ENCODE data around the gene KRCC1.
"Not testable (repeated sequence)": the region's sequence is repeated elsewhere in the genome, so short reads cannot be mapped to it uniquely, and the experiment has no call there.

The KRCC1 gene

DNA sequence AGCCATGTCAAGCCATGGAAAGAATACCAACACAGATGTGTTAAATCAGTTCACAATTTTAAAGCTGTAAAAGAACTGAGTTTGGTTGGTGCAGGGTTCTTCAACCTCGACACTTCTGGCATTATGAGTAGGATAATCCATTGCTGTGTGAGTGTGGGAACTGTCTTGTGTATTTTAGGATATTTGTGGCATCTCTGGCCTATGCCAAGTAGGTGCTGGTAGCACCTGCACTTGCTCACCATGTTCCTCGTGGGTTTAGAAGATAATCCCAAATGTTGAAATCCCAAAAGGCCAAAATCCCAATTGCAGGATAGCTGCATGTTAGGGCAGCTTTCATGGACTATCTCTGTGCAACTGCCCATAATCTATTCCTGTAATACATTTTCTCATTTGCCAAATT lies 3.8 kb downstream of the KRCC1 start:
- TF ChIP-seq, protein P1, sequence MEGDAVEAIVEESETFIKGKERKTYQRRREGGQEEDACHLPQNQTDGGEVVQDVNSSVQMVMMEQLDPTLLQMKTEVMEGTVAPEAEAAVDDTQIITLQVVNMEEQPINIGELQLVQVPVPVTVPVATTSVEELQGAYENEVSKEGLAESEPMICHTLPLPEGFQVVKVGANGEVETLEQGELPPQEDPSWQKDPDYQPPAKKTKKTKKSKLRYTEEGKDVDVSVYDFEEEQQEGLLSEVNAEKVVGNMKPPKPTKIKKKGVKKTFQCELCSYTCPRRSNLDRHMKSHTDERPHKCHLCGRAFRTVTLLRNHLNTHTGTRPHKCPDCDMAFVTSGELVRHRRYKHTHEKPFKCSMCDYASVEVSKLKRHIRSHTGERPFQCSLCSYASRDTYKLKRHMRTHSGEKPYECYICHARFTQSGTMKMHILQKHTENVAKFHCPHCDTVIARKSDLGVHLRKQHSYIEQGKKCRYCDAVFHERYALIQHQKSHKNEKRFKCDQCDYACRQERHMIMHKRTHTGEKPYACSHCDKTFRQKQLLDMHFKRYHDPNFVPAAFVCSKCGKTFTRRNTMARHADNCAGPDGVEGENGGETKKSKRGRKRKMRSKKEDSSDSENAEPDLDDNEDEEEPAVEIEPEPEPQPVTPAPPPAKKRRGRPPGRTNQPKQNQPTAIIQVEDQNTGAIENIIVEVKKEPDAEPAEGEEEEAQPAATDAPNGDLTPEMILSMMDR (IDR thresholded peaks at IDR 0.05; ENCODE audit: low read depth, low read length), result no peak
- no peak overlapping the region for H3K4me3 ChIP-seq (replicated peaks in 1 of 2; ENCODE audit: low read depth in 2 of 2, low read length in 2 of 2)
- no peak for DNase-seq (ENCODE audit: low read depth in 2 of 2)

DNA sequence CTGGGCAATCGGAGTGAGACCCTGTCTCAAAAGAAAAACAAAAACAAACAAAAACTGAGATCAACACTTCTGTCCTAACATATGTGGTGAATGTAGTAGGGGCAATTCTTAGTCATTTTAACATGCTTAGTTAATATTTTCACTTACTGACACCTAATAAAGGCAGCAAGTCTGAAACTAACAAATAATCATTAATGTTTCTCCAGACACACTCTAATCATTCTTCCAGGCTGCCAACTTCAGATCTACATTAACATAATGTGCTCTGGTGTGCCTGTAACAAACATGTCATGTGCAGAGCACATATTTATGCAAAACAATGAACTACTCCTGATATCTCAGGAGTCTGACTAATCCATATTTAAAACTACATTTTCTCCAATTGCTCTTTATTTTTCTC lies 6.0 kb downstream of the KRCC1 start:
- DNase-seq (ENCODE audit: low read depth in 2 of 2), result no peak
- H3K4me3 ChIP-seq (replicated peaks in 1 of 2; ENCODE audit: low read depth in 2 of 2, low read length in 2 of 2), result no peak overlapping the region
- TF ChIP-seq, protein P1 (IDR thresholded peaks at IDR 0.05; ENCODE audit: low read depth, low read length), result no peak

DNA sequence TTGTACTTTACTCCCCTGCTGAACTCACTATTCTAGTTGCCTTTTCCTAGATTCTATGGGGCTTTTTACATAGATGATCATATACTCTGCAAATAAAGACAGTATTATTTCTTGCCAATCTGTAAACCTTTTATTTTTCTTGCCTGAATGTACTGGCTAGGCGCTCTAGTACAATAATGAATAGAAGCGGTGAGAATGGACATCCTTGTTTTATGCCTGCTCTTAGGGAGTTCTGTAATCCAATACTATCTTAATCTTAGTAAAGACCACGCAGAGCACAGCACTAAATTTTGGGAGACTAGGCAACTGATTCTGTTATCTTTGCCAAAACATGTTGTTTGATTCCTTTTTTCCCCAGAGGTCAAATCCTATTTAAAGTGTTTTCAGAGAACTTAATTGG lies 7.0 kb downstream of the KRCC1 start:
- no peak for DNase-seq (ENCODE audit: low read depth in 2 of 2)
- TF ChIP-seq, protein P1 (IDR thresholded peaks at IDR 0.05; ENCODE audit: low read depth, low read length), result no peak
- H3K4me3 ChIP-seq (replicated peaks in 1 of 2; ENCODE audit: low read depth in 2 of 2, low read length in 2 of 2), result no peak overlapping the region

DNA sequence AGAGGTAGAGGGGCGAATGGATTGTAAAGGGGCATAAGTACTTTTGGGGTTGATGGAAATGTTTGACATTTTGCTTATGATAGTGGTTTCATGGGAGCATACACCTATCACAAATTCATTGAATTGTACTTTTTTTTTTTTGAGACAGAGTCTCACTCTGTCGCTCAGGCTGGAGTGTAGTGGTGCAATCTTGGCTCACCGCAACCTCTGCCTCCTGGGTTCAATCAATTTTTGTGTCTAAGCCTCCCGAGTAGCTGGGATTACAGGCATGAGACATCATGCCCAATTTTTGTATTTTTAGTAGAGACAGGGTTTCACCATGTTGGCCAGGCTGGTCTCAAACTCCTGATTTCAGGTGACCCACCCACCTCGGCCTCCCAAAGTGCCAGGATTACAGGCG lies 10.0 kb downstream of the KRCC1 start:
- not testable (repeated sequence) for H3K4me3 ChIP-seq (replicated peaks in 1 of 2; ENCODE audit: low read depth in 2 of 2, low read length in 2 of 2); DNase-seq (ENCODE audit: low read depth in 2 of 2)

DNA sequence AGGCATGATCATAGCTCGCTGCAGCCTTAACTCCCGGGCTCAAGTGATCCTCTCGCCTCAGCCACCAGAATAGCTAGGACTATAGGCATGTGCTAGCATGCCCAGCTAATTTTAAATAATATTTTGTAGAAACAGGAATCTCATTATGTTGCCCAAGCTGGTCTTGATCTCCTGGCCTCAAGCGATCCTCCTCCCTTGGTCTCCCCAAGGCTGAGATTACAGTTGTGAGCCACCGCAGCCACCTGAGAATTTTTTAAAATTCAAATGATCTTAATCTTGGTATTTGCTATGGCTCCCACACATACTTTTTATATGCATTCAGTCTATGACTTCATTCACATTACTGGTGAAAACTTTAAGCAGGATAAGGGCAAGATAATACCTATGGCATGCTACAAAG lies 13.1 kb downstream of the KRCC1 start:
- TF ChIP-seq, protein P1 (IDR thresholded peaks at IDR 0.05; ENCODE audit: low read depth, low read length), result no peak
- no peak overlapping the region for H3K4me3 ChIP-seq (replicated peaks in 1 of 2; ENCODE audit: low read depth in 2 of 2, low read length in 2 of 2)
- DNase-seq (ENCODE audit: low read depth in 2 of 2), result no peak

DNA sequence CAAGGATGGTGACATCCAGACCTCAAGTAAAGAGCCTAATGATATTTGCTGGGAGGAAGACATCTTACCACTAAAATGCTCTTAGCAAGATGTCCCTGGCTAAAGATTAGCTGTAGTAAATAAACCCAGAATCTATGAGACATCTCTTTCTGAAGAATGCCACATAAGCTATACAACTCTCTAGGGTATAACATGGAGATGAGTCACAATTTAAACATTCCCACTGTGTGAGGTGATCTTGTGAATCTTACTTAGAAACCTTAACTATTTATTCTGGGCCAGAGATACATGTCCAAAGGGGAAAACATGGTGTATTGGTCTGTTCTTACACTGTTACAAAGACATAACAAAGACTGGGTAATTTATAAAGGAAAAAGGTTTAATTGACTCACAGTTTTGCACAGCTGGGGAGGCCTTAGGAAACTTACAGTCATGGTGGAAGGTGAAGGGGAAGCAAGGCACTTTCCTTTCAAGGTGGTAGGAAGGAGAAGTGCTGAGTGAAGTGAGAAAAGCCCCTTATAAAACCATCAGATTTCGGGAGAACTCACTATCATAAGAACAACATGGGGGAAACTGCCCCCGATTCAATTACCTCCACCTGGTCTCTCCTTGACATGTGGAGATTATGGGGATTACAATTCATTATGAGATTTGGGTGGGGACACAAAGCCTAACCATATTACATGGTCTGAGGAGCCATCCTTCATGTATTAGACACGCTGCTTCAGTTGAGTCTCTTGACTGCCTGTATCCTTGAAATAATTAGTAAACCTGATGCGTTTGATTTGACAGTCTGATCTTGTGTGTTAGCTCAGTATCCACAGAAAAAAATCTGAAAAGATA lies 17.1 kb downstream of the KRCC1 start:
- peak; percentile 69 to 96 for DNase-seq (ENCODE audit: low read depth in 2 of 2)

DNA sequence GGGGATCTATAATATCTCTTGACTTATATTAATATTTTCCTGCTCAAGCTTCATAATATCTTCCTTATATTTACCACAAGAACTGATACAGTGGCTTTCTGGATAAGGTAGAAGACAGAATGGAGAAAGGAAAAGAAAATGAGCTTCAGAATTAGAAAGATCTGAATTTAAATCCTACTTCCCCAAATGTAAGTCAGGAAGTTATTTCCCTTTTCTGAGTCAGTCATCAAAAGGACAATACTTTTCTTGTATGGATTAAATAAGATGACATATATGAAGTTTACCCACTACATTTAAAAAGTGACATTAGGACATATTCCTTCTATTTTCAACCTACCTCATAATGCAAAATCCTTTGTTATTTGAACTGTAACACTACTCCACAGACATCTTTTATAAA lies 19.0 kb downstream of the KRCC1 start:
- TF ChIP-seq, protein P1 (IDR thresholded peaks at IDR 0.05; ENCODE audit: low read depth, low read length), result no peak
- no peak for DNase-seq (ENCODE audit: low read depth in 2 of 2)
- no peak overlapping the region for H3K4me3 ChIP-seq (replicated peaks in 1 of 2; ENCODE audit: low read depth in 2 of 2, low read length in 2 of 2)

More for the DNA sequence above, 17.1 kb downstream of the KRCC1 start:
- H3K4me3 ChIP-seq (replicated peaks in 1 of 2; ENCODE audit: low read depth in 2 of 2, low read length in 2 of 2), result no peak overlapping the region
- TF ChIP-seq, protein P1 (IDR thresholded peaks at IDR 0.05; ENCODE audit: low read depth, low read length), result peak; percentile 2
